Sigmoid colon (tissue), 7 donors: Measurements from ENCODE around the gene SNHG17. TPM values are rescaled to one million over a fixed set of nuclear protein-coding genes. Genes with fewer than 3 reads are reported as not detected.

ENCODE experiments used
- DNase-seq: peaks from one replicate; pipeline ENCODE4 v3.0.0-alpha.2; 2019
- H3K27ac ChIP-seq, 4 donors: fragments of 200-600 bp; sonication (generic); one replicate each; pipeline ENCODE4 v1.5.1; 2016 to 2019; ENCODE audit warnings: mild to moderate bottlenecking in 1 of 4
- H3K27me3 ChIP-seq, 3 donors: fragments of 200-600 bp; sonication (generic); one replicate each; pipeline ENCODE4 v1.5.1; 2019; ENCODE audit warnings: mild to moderate bottlenecking in 1 of 3
- H3K36me3 ChIP-seq, 4 donors: fragments of 200-600 bp; sonication (generic); one replicate each; pipeline ENCODE4 v1.5.1; 2016 to 2019
- H3K4me1 ChIP-seq, 4 donors: fragments of 200-600 bp; sonication (generic); one replicate each; pipeline ENCODE4 v1.5.1; 2017 to 2019
- H3K4me3 ChIP-seq, 4 donors: fragments of 200-600 bp; sonication (generic); one replicate each; pipeline ENCODE4 v1.5.1; 2017 to 2019; ENCODE audit warnings: mild to moderate bottlenecking in 2 of 4, moderate library complexity in 1 of 4
- H3K9me3 ChIP-seq, 4 donors: fragments of 200-600 bp in 3 of 4; sonication (generic) in 3 of 4; one replicate each; pipeline versions ENCODE4 v1.5.1 to v1.6.1; 2013 to 2019
- CTCF ChIP-seq, 4 experiments: fragments of 450-650 bp in 3 of 4; fragments of 200-600 bp in 1 of 4; IDR thresholded peaks; one replicate each; pipeline ENCODE4 v1.5.1; 2016 to 2019; ENCODE audit warnings: antibody characterized with exemption in 4 of 4, mild to moderate bottlenecking in 3 of 4, moderate library complexity in 2 of 4
- EP300 ChIP-seq, 4 donors: sonication (generic); formaldehyde crosslinking; IDR thresholded peaks; one replicate each; pipeline ENCODE4 v1.6.1; 2017; ENCODE audit warnings: antibody characterized with exemption in 4 of 4
- POLR2A ChIP-seq, 2 donors: fragments of 450-650 bp; IDR thresholded peaks; one replicate each; pipeline ENCODE4 v1.6.1; 2016; ENCODE audit warnings: antibody characterized with exemption in 2 of 2, mild to moderate bottlenecking in 2 of 2, moderate library complexity in 2 of 2
- POLR2AphosphoS5 ChIP-seq, 4 donors: sonication (generic); formaldehyde crosslinking; IDR thresholded peaks; one replicate each; pipeline ENCODE4 v1.6.1; 2017; ENCODE audit warnings: antibody characterized with exemption in 4 of 4
- WGBS, 2 donors: extraction: QIAGEN DNeasy Blood & Tissue Kit; methylation state at CpG; one replicate each; pipeline ENCODE4 v1.1.7; 2013; 5-methylcytosine and 5-hydroxymethylcytosine counted together
- intact Hi-C: fragments of 100-400 bp; cut with DNase I; formaldehyde crosslinking; loops from one replicate; pipeline ENCODE4 v1.15.1; 2023
- polyA plus RNA-seq, 3 donors: library from polyadenylated mRNA; stranded (reverse); fragments of 200-250 nt; gene quantifications; one replicate each; pipeline ENCODE4 v1.2.3, GENCODE V29; 2013
- total RNA-seq, 4 donors: library from RNA; depleted of rRNA; stranded (reverse); fragments of >200 nt; gene quantifications; one replicate each; pipeline ENCODE4 v1.1.0, GENCODE V29; 2016
- donor health status: healthy with polysubstance abuse.
- donor health status: Bipolar disorder and iron deficiency.
- donor health status: healthy.

SNHG17 gene
- total and polyA plus RNA-seq, 7 donors = 9.0 to 35.6 (median 18.1) TPM

GRCh38 chr20:38447931-38448675 is 13.0 kb upstream of the SNHG17 start:
- Histone ChIP-seq H3K4me1 (peaks cover 0 to 21% (median 15%) of the 10 kb centered on the region in 4 donors), H3K4me3 (no peak overlapping the region), H3K27me3 (no peaks in the 10 kb centered on the region), H3K36me3 (peaks cover 0 to 30% (median 9%) of the 10 kb centered on the region in 4 donors), H3K9me3 (no peaks in the 10 kb centered on the region), H3K27ac (peak overlapping the region in 1 of 4 donors; percentile 88)
- 67 to 78% methylated on average over 10 of the region's 10 CpGs for WGBS, 2 donors
- TF ChIP-seq POLR2A (IDR thresholded peaks at IDR 0.05) = no peak
- TF ChIP-seq EP300 (IDR thresholded peaks at IDR 0.05) = no peak
- TF ChIP-seq CTCF (IDR thresholded peaks at IDR 0.05) = no peak
- TF ChIP-seq POLR2AphosphoS5 (IDR thresholded peaks at IDR 0.05) = no peak
- DNase-seq = no peak
- intact Hi-C loops = no loop called here

- H3K27ac ChIP-seq = peak overlapping the region; percentile 84 to 88 (median 86)
- TF ChIP-seq POLR2A (IDR thresholded peaks at IDR 0.05) (no peak), POLR2AphosphoS5 (IDR thresholded peaks at IDR 0.05) (no peak)
- WGBS, 2 donors = 48 to 54% methylated on average over 12 of the region's 12 CpGs
These were observed 12.1 kb upstream of the SNHG17 start for GRCh38 chr20:38447251-38447661.

GRCh38 chr20:38446441-38447209 is 11.5 kb upstream of the SNHG17 start:
- peaks cover 0 to 30% (median 9%) of the 10 kb centered on the region in 4 donors for H3K36me3 ChIP-seq
- WGBS, 2 donors = 1% methylated on average over 56 of the region's 56 CpGs
- peaks cover 0 to 21% (median 15%) of the 10 kb centered on the region in 4 donors for H3K4me1 ChIP-seq
- no peaks in the 10 kb centered on the region for H3K9me3 ChIP-seq
- H3K27me3 ChIP-seq = no peaks in the 10 kb centered on the region
- peak; percentile 93 for DNase-seq
- H3K4me3 ChIP-seq = peak overlapping the region; percentile 78 to 96 (median 90)
- intact Hi-C loops = no loop called here
- peak overlapping the region; percentile 84 to 88 (median 86) for H3K27ac ChIP-seq
- TF ChIP-seq POLR2A (IDR thresholded peaks at IDR 0.05) = peak; percentile 55 to 68
- no peak for TF ChIP-seq EP300 (IDR thresholded peaks at IDR 0.05)
- peak; percentile 79 to 95 (median 88) for TF ChIP-seq POLR2AphosphoS5 (IDR thresholded peaks at IDR 0.05)
- TF ChIP-seq CTCF (IDR thresholded peaks at IDR 0.05) = peak; percentile 83 to 97 (median 94)

More at GRCh38 chr20:38447251-38447661, 12.1 kb upstream of the SNHG17 start:
- H3K4me3 ChIP-seq = peak overlapping the region; percentile 78 to 96 (median 90)
- no peaks in the 10 kb centered on the region for H3K9me3 ChIP-seq
- intact Hi-C loops = no loop called here
- H3K27me3 ChIP-seq = no peaks in the 10 kb centered on the region
- no peak for DNase-seq
- peaks cover 0 to 21% (median 15%) of the 10 kb centered on the region in 4 donors for H3K4me1 ChIP-seq
- peaks cover 0 to 30% (median 9%) of the 10 kb centered on the region in 4 donors for H3K36me3 ChIP-seq

- Histone ChIP-seq H3K27me3 (no peaks in the 10 kb centered on the region), H3K27ac (peak overlapping the region; percentile 84 to 88 (median 86)), H3K9me3 (no peaks in the 10 kb centered on the region), H3K4me3 (peak overlapping the region; percentile 78 to 96 (median 90)), H3K4me1 (peaks cover 0 to 21% (median 15%) of the 10 kb centered on the region in 4 donors), H3K36me3 (peaks cover 0 to 25% (median 9%) of the 10 kb centered on the region in 4 donors)
- 64 to 82% methylated on average over 6 of the region's 6 CpGs for WGBS, 2 donors
- intact Hi-C loops = no loop called here
- no peak for DNase-seq
- TF ChIP-seq POLR2AphosphoS5 (IDR thresholded peaks at IDR 0.05) (no peak), POLR2A (IDR thresholded peaks at IDR 0.05) (no peak), CTCF (IDR thresholded peaks at IDR 0.05) (no peak), EP300 (IDR thresholded peaks at IDR 0.05) (no peak)
These were observed 10.8 kb upstream of the SNHG17 start for GRCh38 chr20:38445901-38446425.
